HG02610 (cell line): ENCODE measurements around the gene VAT1L.

Experiments
- ATAC-seq: cut with Tn5 transposase; IDR thresholded peaks from one replicate; pipeline ENCODE4 v1.9.1; 2021; ENCODE audit warnings: mild to moderate bottlenecking, moderate library complexity; ENCODE audit not compliant: unreplicated experiment

Gene VAT1L

GRCh38 chr16:77905374-77905920 is 117.1 kb downstream of the VAT1L start:
- no peak for ATAC-seq

- ATAC-seq = no peak
Observed at GRCh38 chr16:77910021-77910420, 121.7 kb downstream of the VAT1L start.

GRCh38 chr16:77912617-77913016 is 124.3 kb downstream of the VAT1L start:
- no peak for ATAC-seq

- ATAC-seq = no peak
Observed at GRCh38 chr16:77913738-77914253, 125.4 kb downstream of the VAT1L start.

GRCh38 chr16:77916111-77916510 is 127.7 kb downstream of the VAT1L start:
- no peak for ATAC-seq

GRCh38 chr16:77917971-77918370 is 129.6 kb downstream of the VAT1L start:
- no peak for ATAC-seq

- no peak for ATAC-seq
Observed at GRCh38 chr16:77918809-77919707, 130.7 kb downstream of the VAT1L start.

- no peak for ATAC-seq
Observed at GRCh38 chr16:77919761-77920415, 131.5 kb downstream of the VAT1L start.

- no peak for ATAC-seq
Observed at GRCh38 chr16:77920984-77921383, 132.6 kb downstream of the VAT1L start.

GRCh38 chr16:77922228-77922754 is 133.9 kb downstream of the VAT1L start:
- no peak for ATAC-seq

GRCh38 chr16:77925531-77925930 is 137.2 kb downstream of the VAT1L start:
- no peak for ATAC-seq

GRCh38 chr16:77928096-77928495 is 139.7 kb downstream of the VAT1L start:
- ATAC-seq = no peak

GRCh38 chr16:77929004-77929403 is 140.6 kb downstream of the VAT1L start:
- ATAC-seq = no peak

GRCh38 chr16:77931058-77931457 is 142.7 kb downstream of the VAT1L start:
- ATAC-seq = no peak

GRCh38 chr16:77937473-77938149 is 149.2 kb downstream of the VAT1L start:
- ATAC-seq = no peak

- ATAC-seq = no peak
Observed at GRCh38 chr16:77938913-77939312, 150.5 kb downstream of the VAT1L start.

- ATAC-seq = no peak
Observed at GRCh38 chr16:77939968-77940367, 151.6 kb downstream of the VAT1L start.

- no peak for ATAC-seq
Observed at GRCh38 chr16:77943801-77944200, 155.4 kb downstream of the VAT1L start.

- no peak for ATAC-seq
Observed at GRCh38 chr16:77944631-77945030, 156.3 kb downstream of the VAT1L start.

- no peak for ATAC-seq
Observed at GRCh38 chr16:77945126-77945525, 156.8 kb downstream of the VAT1L start.

GRCh38 chr16:77946823-77947222 is 158.5 kb downstream of the VAT1L start:
- no peak for ATAC-seq
